T-helper 17 cell (primary cell): ENCODE measurements around the gene CRP. TPM values are rescaled to one million over a fixed set of nuclear protein-coding genes. Genes with fewer than 3 reads are reported as not detected.

Experiments
- ATAC-seq: fragments of 150-1000 bp; cut with Tn5 transposase; 2 replicates; pipeline ENCODE4 v1.10.0; 2021; ENCODE audit warnings: mild to moderate bottlenecking, moderate library complexity
- DNase-seq, 3 donors: peaks; one replicate each; pipeline versions ENCODE4 v3.0.0 to v3.0.0-alpha.2; 2020 to 2021
- H3K9me3 ChIP-seq: one replicate; pipeline ENCODE4 v1.7.0; 2013; ENCODE audit warnings: low read length, mild to moderate bottlenecking; ENCODE audit not compliant: control insufficient read depth, poor library complexity, severe bottlenecking
- H3K27ac Mint-ChIP-seq: one replicate; pipeline ENCODE4 v1.8.0; 2022; ENCODE audit warnings: mild to moderate bottlenecking, moderate library complexity, mixed read lengths
- H3K27me3 Mint-ChIP-seq: one replicate; pipeline ENCODE4 v1.8.0; 2022; ENCODE audit warnings: mixed read lengths
- H3K36me3 Mint-ChIP-seq: one replicate; pipeline ENCODE4 v1.8.0; 2022; ENCODE audit warnings: low read depth, mixed read lengths
- H3K4me1 Mint-ChIP-seq: one replicate; pipeline ENCODE4 v1.8.0; 2022; ENCODE audit warnings: mild to moderate bottlenecking, mixed read lengths
- H3K4me3 Mint-ChIP-seq: one replicate; pipeline ENCODE4 v1.8.0; 2022; ENCODE audit warnings: mild to moderate bottlenecking, moderate library complexity, mixed read lengths
- total RNA-seq, 4 donors: library from RNA in 2 of 4; stranded (reverse) in 2 of 4; gene quantifications; one replicate each; pipeline ENCODE4 v1.2.3 and lab custom pipeline; 2022 to 2026

The CRP gene, protein sequence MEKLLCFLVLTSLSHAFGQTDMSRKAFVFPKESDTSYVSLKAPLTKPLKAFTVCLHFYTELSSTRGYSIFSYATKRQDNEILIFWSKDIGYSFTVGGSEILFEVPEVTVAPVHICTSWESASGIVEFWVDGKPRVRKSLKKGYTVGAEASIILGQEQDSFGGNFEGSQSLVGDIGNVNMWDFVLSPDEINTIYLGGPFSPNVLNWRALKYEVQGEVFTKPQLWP
- total RNA-seq (not detected), total RNA-seq (lab: John Stamatoyannopoulos, UW) (0 reads per million in 2 donors)

GRCh38 chr1:159714529-159714928, at the start of gene CRP:
CRP (minus strand) TSS chr1:159714589; CDS start chr1:159714485, 104 bp downstream.
- H3K4me3 Mint-ChIP-seq, result peak within 1 kb of the TSS; percentile 52
- no peaks in the 10 kb centered on the region for H3K9me3 ChIP-seq
- no peak within 1 kb of the TSS for H3K27ac Mint-ChIP-seq
- no peaks in the 10 kb centered on the region for H3K4me1 Mint-ChIP-seq
- peaks cover 2% of the 10 kb centered on the region for H3K36me3 Mint-ChIP-seq
- DNase-seq (no peak), ATAC-seq (no peak)
- peaks cover 34% of the 10 kb centered on the region for H3K27me3 Mint-ChIP-seq

- no peak overlapping the region for H3K27ac Mint-ChIP-seq
- H3K36me3 Mint-ChIP-seq, result no peaks in the 10 kb centered on the region
- H3K4me1 Mint-ChIP-seq, result no peaks in the 10 kb centered on the region
Measured at GRCh38 chr1:159763686-159764085, 49.3 kb upstream of the CRP start.

GRCh38 chr1:159756397-159756796, 42.0 kb upstream of the CRP start:
- peaks cover 20% of the 10 kb centered on the region for H3K27me3 Mint-ChIP-seq
- H3K27ac Mint-ChIP-seq, result no peak overlapping the region
- no peak for ATAC-seq
- no peaks in the 10 kb centered on the region for H3K4me1 Mint-ChIP-seq
- H3K4me3 Mint-ChIP-seq, result no peak overlapping the region
- no peaks in the 10 kb centered on the region for H3K36me3 Mint-ChIP-seq
- no peak for DNase-seq
- H3K9me3 ChIP-seq, result no peaks in the 10 kb centered on the region

More at GRCh38 chr1:159763686-159764085, 49.3 kb upstream of the CRP start:
- DNase-seq (no peak), ATAC-seq (no peak)
- H3K9me3 ChIP-seq, result no peaks in the 10 kb centered on the region
- H3K4me3 Mint-ChIP-seq, result no peak overlapping the region
- H3K27me3 Mint-ChIP-seq, result peaks cover 35% of the 10 kb centered on the region

- Mint-ChIP-seq H3K4me3 (no peak overlapping the region), H3K36me3 (no peaks in the 10 kb centered on the region), H3K27ac (no peak overlapping the region), H3K4me1 (no peaks in the 10 kb centered on the region), H3K27me3 (peaks cover 25% of the 10 kb centered on the region)
- DNase-seq, result no peak
- H3K9me3 ChIP-seq, result no peaks in the 10 kb centered on the region
- ATAC-seq, result no peak
Measured at GRCh38 chr1:159755451-159756007, 41.1 kb upstream of the CRP start.

DNA sequence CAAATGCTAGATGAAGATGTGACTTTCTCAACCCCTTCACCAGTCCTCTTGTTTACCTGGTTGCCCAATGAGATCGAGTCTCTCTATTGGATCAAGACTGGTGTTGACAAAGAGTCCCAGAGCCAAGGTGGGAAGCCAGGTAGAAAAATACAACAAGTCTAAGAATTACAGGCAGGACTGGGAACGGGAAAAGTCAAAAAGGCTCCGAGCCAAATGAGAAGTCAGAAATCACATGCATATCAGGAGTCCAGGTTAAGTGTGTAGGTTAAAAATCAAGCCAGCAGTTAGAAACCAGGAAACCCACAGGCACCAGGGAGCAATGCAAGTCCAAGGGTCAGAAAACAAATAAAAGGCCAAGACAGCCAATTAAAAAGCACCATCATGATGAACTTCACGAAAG, 39.0 kb upstream of the CRP start:
- H3K27me3 Mint-ChIP-seq, result peaks cover 32% of the 10 kb centered on the region
- no peaks in the 10 kb centered on the region for H3K36me3 Mint-ChIP-seq
- no peak overlapping the region for H3K4me3 Mint-ChIP-seq
- ATAC-seq (no peak), DNase-seq (no peak)
- no peak overlapping the region for H3K27ac Mint-ChIP-seq
- H3K9me3 ChIP-seq, result no peaks in the 10 kb centered on the region
- H3K4me1 Mint-ChIP-seq, result no peaks in the 10 kb centered on the region

GRCh38 chr1:159752135-159752580, 37.8 kb upstream of the CRP start:
- H3K27ac Mint-ChIP-seq, result no peak overlapping the region
- no peak overlapping the region for H3K4me3 Mint-ChIP-seq
- H3K27me3 Mint-ChIP-seq, result peaks cover 40% of the 10 kb centered on the region
- ATAC-seq, result no peak
- H3K4me1 Mint-ChIP-seq, result no peaks in the 10 kb centered on the region
- H3K9me3 ChIP-seq, result no peaks in the 10 kb centered on the region
- DNase-seq, result no peak
- no peaks in the 10 kb centered on the region for H3K36me3 Mint-ChIP-seq

GRCh38 chr1:159751031-159751430, 36.6 kb upstream of the CRP start:
- no peaks in the 10 kb centered on the region for H3K9me3 ChIP-seq
- H3K27me3 Mint-ChIP-seq, result peaks cover 40% of the 10 kb centered on the region
- no peaks in the 10 kb centered on the region for H3K4me1 Mint-ChIP-seq
- no peak overlapping the region for H3K4me3 Mint-ChIP-seq
- H3K27ac Mint-ChIP-seq, result no peak overlapping the region
- DNase-seq, result no peak
- H3K36me3 Mint-ChIP-seq, result no peaks in the 10 kb centered on the region
- no peak for ATAC-seq

DNA sequence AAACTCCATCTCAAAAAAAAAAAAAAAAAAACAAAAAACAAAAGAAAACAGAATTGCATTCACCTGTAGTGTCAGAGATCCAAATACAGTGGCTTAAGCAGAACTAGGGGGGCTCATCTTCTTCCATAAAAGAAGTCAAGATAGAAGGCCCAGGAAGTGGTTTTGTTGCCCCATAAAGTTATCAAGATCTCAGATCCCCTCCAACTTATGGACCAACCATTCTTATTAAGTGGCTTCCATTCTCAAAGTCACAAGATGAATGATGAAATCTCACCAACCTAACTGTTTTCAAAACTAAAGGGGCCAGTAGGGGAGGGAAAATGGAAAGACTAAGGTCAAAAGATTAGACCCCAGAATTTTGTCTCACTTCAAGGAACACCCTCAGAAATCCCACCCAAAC, 36.2 kb upstream of the CRP start:
- DNase-seq, result no peak
- H3K4me1 Mint-ChIP-seq, result no peaks in the 10 kb centered on the region
- ATAC-seq, result no peak
- H3K4me3 Mint-ChIP-seq, result no peak overlapping the region
- no peaks in the 10 kb centered on the region for H3K36me3 Mint-ChIP-seq
- H3K27me3 Mint-ChIP-seq, result peaks cover 40% of the 10 kb centered on the region
- H3K27ac Mint-ChIP-seq, result no peak overlapping the region
- H3K9me3 ChIP-seq, result no peaks in the 10 kb centered on the region

DNA sequence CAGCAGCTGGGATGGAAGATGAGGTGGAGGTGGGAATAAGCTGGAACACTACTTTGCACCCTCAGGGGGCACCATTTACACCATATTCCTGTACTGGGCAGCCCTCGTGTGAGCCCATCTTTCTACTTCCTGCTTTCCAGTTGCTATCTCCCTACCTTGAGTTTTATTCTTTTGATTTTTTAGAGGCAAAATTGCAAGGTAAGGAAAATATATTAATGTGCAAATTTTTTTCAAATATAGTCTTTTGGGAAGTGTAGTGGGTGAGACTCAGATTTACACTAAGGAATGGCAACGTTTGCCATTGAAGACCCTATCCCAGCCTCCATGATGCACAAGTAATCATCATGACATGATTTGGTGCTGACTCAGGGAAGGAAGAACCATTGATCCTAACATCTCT, 35.2 kb upstream of the CRP start:
- Mint-ChIP-seq H3K27me3 (peaks cover 41% of the 10 kb centered on the region), H3K27ac (no peak overlapping the region), H3K4me1 (no peaks in the 10 kb centered on the region), H3K4me3 (no peak overlapping the region), H3K36me3 (no peaks in the 10 kb centered on the region)
- H3K9me3 ChIP-seq, result no peaks in the 10 kb centered on the region
- DNase-seq (no peak), ATAC-seq (no peak)

GRCh38 chr1:159748370-159748769, 34.0 kb upstream of the CRP start:
- H3K27me3 Mint-ChIP-seq, result peaks cover 43% of the 10 kb centered on the region
- no peaks in the 10 kb centered on the region for H3K9me3 ChIP-seq
- ATAC-seq (no peak), DNase-seq (no peak)
- no peaks in the 10 kb centered on the region for H3K36me3 Mint-ChIP-seq
- H3K27ac Mint-ChIP-seq, result no peak overlapping the region
- H3K4me1 Mint-ChIP-seq, result no peaks in the 10 kb centered on the region
- no peak overlapping the region for H3K4me3 Mint-ChIP-seq

DNA sequence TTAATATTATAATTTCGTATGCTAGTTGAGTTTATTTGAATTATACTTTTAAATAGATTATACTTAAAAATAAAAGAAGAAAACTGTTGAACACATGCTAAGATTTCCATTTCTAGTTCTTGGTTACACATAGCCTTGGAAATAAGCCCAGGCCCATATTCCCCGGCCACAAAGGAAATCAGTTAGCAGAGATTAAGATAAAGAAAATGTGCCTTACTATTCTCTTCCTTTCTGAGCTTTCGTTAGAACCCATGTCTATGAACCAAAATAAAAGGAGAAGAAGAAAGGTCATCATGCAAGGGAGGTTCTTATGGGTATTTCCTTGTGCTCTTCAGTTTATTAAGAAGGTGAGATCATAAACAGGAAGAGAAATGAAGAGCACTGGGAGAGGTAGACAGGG, 32.3 kb upstream of the CRP start:
- peaks cover 30% of the 10 kb centered on the region for H3K27me3 Mint-ChIP-seq
- H3K27ac Mint-ChIP-seq, result no peak overlapping the region
- no peaks in the 10 kb centered on the region for H3K4me1 Mint-ChIP-seq
- H3K9me3 ChIP-seq, result no peaks in the 10 kb centered on the region
- DNase-seq (no peak), ATAC-seq (no peak)
- no peaks in the 10 kb centered on the region for H3K36me3 Mint-ChIP-seq
- no peak overlapping the region for H3K4me3 Mint-ChIP-seq

DNA sequence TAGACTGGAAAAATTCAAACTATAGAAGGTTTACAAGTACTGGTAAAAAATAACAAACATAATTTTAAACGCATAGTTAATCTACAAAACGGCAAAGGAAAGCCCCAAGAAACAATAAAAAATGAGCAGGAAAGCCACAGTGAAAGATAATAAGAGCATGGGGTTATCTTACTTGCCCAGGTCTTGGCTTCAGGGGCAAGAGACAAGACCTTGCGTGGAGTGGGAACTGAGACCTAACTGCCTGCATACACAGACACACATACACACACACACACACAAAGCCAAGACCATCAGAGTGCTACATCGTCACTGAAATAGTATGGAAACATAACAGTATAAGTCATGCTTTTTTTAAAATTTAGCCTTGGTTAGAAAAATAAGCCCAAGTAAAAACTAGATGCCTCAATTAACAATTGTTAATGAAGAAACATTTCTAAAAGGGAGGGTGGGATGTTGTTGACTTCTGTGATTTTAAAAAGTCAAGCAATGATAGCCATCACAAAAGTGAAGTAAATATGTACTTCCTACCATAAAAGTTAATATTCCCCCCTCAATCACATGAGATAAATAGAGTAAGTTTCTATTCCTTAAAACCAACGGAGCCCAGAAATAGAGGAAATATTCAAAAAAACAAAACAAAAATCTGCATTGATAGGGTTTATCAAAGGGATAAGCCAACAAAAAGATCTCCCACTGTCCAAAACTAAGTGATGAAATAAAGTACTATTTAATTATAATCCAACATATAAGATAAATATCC, 29.4 kb upstream of the CRP start:
- no peak for ATAC-seq
- no peak overlapping the region for H3K27ac Mint-ChIP-seq
- no peak for DNase-seq
- peaks cover 29% of the 10 kb centered on the region for H3K27me3 Mint-ChIP-seq
- no peak overlapping the region for H3K4me3 Mint-ChIP-seq
- no peaks in the 10 kb centered on the region for H3K36me3 Mint-ChIP-seq
- H3K4me1 Mint-ChIP-seq, result no peaks in the 10 kb centered on the region
- no peaks in the 10 kb centered on the region for H3K9me3 ChIP-seq

GRCh38 chr1:159737238-159737916, 23.0 kb upstream of the CRP start:
- Mint-ChIP-seq H3K27ac (no peak overlapping the region), H3K36me3 (no peaks in the 10 kb centered on the region), H3K27me3 (peaks cover 6% of the 10 kb centered on the region), H3K4me3 (no peak overlapping the region), H3K4me1 (no peaks in the 10 kb centered on the region)
- no peaks in the 10 kb centered on the region for H3K9me3 ChIP-seq
- DNase-seq, result no peak
- ATAC-seq, result no peak
